DMS53 treated with DMSO at 0.1 percent for 48 hours (cell line): Measurements from ENCODE around the gene ARNT2.
"Not testable (repeated sequence)": the region's sequence is repeated elsewhere in the genome, so short reads cannot be mapped to it uniquely, and the experiment has no call there.

ENCODE experiments used
- DNase-seq: peaks from one replicate; lab custom pipeline; 2025; ENCODE audit not compliant: unreplicated experiment; lab: John Stamatoyannopoulos, UW

The ARNT2 gene

DNA sequence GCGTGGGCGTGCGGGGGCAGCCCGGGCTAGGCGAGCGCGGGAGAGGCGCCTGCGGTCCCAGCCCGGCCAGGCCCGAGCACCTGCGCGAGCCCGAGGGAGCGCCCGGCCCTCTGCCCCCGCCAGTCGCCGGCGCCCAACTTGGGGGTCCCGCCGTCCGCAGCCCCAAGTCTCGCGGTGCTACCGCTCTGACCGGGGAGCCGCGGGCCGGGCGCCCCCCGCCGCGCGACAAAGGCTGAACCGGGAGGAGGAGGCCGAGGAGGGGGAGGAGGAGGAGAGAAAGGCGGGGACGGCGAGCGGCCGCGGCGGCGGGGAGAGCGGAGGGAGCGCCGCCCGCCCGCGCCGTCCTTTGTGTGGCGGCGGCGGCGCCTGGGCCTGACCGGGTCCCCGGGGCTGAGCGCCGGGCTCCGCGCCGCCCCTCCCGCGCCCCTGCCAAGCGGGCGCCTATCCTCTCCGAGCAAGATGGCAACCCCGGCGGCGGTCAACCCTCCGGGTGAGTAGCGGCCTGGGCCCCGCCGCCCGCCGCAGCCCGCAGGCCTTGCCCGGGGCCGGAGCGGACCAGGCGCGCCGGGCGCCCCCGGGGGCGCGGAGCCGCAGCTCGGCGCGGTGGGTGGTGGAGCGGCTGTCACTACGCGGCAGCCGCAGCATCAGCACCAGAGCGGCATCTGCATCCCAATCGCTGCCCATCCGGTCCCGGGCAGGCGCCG is at the start of gene ARNT2:
Gene ARNT2 (plus strand): TSS at position 326 of the 704 bp plus-strand sequence. CDS start 134 bp downstream, at position 460.
- no peak for DNase-seq

DNA sequence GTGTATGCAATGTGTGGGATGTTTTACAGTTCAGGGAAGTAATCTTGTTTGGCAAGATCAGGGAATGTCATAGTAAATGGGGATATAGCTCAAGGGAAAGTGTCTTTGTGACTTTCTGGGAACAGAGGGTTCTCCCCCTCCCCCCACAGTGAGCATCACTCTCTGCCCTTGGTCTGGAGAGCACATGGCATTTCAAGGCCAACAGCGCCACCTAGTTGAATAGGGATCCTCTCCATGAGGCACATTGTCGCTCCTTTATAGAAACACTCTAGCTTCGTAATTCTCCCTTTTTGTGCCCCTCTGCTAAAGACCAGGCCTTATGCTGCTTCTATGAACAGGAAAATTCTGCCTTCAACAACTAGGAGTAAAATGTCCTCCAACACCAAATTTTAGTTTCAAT is 37.1 kb upstream of the ARNT2 start:
- peak; percentile 23 for DNase-seq

- no peak for DNase-seq
Measured at GRCh38 chr15:80367661-80368060, 36.5 kb upstream of the ARNT2 start.

DNA sequence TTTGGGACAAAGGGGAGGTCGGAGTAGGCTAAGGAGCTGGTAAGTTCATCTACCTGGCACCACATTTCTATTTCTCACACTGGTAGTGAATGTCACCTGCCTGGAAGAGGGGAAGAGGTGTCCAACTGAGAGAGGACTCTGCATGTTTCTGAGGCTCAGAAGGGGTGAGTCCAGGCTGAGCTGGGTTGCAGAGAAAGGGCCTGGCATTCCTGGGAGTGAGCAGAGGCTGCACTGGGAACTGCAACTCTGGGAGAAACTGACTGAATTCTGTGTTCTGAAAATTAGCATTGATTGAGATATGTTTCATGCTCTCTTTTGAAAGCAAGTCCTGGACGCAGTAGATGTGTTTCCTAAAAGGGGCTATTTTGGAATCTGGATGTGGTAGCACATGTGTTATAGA is 32.3 kb upstream of the ARNT2 start:
- DNase-seq, result no peak

DNA sequence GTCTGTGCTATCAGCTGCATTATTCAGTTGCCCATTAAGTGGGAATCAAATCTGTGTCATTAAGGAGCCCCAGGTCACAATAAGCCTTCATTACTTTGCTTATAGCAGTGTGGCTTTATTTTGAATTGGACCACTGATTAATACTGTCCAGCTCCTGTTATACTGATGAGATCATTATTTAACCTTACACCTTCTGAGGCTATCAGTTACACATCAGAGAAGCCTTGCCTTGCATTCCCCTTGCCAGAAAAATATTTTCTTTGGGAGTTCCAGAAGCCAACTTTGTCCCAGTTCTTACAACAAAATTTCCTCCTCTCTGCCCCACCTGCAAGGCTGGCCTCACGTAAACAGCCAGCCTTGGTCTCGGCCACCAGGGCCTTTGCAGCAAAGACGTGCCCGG is 29.7 kb upstream of the ARNT2 start:
- no peak for DNase-seq

DNA sequence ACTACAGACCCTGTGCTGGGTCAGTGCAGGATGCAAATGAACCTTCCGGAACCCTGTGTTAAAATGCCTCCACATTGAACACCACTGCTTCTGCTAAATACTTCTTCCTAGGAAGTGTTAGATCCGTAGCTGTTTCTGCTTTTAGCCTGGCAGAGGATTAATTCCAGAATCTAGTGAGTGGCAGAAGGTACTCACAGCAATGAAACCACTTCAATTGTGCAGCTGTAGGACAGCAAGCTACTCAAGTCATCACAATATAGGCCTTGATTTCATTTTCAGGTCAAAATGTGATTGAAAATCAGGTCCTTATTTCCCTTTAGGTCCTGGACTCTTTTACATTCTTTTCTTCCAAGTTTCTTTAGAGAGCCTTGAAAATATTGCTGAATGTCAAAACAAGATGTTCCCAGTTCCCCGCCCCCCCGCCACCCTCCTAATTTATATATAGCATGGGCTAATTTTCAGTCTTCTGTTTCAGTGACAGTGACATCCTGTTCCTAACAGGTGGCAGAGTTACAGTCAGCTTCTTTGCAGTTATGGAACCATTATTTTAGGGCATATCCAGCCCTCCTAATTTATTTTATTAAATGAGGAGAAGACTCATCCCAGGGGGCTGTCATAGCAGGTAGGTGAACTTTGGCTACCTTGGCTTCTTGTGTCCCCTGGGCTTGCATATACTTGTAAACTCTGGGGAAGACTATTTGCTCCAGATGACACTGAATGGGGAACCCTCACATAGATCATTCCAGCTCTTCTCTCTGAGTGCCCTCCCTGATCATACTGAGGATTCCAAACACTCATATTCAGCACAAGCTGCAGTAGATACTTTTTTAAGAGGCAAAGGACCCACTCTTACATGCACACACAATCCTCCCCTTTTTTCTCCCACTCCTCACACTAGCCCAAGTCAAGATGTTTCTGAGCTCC is 28.0 kb upstream of the ARNT2 start:
- no peak for DNase-seq

DNA sequence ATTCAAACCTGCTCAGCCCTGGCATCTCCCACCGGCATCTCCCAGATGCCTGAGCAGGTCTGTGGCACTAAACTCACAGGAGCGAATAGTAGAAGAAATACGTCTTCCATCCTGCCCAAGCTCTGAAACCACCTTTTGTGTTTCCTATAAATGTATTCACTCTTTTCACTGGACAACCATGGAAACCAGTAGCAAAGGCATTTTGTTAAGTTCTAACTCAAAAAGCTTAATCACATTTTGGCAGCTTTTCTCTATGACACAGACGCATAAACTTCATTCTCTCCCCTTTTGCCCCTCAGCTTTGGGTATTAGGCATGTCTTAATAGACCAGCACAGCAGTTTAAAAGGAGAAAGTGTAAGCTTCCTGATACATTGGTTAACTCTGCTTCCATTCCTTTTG is 24.5 kb upstream of the ARNT2 start:
- no peak for DNase-seq

DNA sequence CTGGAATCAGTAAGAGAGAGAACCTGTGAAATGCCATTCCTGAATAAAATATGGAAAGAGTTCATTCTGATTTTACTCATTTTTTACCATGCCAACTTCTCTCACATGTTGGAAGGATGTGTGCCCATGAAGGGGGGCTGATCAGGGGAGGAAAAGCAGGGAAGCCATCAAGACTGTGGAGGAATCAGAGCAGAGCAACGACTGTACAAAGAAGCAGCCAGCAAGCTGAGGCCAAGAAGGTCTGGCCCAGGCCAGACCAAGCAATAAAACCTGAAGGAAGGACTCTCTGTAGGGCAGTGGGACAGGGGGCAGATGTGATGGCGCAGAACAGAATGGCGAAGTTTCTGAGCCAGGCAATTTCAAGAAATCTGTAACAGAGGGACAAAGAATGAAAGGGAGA is 24.0 kb upstream of the ARNT2 start:
- DNase-seq, result no peak

- DNase-seq, result no peak
Measured at GRCh38 chr15:80382285-80382684, 21.9 kb upstream of the ARNT2 start.

GRCh38 chr15:80384432-80384831 is 19.8 kb upstream of the ARNT2 start:
- DNase-seq, result no peak

DNA sequence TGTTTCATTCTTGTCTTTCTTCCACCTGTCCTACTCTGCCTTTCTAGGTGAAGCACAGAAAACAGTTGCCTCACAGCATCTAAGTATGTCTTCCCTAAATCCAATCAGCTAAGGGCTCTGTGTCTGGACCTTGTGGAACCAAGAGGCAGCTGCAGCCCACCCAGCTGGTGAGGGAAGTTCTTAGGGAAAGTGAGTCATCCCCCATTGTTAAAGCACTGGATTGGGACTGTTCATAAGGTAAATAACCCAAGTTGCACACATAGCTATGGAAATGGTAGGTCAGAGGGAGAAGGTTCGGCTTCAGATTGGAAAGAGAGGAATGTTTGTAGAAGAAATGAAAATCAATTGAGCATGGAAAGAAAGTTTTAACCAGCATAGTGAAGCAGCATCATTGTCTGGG is 18.0 kb upstream of the ARNT2 start:
- no peak for DNase-seq

- DNase-seq, result no peak
Measured at GRCh38 chr15:80388326-80388725, 15.9 kb upstream of the ARNT2 start.

DNA sequence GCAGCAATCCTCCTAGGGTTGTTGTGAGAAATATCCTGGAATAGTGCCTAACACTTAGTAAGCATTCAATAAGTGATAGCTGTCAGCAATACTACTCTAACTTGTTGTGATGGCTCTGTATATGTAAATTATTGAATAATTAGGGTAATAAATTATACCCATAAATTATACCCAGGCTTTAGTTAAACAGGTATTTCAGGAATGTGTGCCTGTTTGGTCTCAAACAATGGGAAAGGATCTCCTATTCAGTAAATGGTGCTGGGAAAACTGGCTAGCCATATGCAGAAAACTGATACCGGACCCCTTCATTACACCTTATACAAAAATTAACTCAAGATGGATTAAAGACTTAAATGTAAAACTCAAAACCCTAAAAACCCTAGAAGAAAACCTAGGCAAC is 14.8 kb upstream of the ARNT2 start:
- no peak for DNase-seq

DNA sequence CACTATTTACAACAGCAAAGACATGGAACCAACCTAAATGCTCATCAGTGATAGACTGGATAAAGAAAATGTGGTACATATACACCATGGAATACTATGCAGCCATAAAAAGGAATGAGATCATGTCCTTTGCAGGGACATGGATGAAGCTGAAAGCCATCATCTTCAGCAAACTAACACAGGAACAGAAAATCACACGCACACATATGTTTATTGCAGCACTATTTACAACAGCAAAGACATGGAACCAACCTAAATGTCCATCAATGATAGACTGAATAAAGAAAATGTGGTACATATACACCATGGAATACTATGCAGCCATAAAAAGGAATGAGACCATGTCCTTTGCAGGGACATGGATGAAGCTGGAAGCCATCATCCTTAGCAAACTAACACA is 13.2 kb upstream of the ARNT2 start:
- DNase-seq, result not testable (repeated sequence)

DNA sequence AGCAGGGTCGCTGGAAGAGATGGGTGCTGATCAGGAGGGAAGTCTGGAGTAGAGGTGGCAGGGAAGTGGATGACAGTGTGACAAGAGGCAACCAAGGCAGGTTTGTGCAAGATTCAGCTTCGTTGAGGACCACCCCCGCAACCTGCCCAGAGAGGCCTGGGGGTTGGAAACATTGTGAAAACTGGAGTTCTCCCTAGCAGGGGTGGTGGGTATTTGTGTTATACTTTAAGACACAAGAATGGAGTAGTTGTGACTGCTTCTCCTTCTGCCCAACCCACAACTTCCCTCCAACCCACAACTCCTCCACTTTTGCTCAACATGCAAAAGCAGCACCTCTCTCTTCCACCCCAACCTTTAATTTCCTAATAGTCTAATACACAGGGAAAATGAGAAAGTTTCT is 8.6 kb upstream of the ARNT2 start:
- DNase-seq, result no peak

- DNase-seq, result no peak
Measured at GRCh38 chr15:80396096-80396495, 8.1 kb upstream of the ARNT2 start.

- DNase-seq, result no peak
Measured at GRCh38 chr15:80399508-80399907, 4.7 kb upstream of the ARNT2 start.

- no peak for DNase-seq
Measured at GRCh38 chr15:80401456-80401855, 2.7 kb upstream of the ARNT2 start.

GRCh38 chr15:80402339-80402738 is 1.8 kb upstream of the ARNT2 start:
- DNase-seq, result no peak

- no peak for DNase-seq
Measured at GRCh38 chr15:80403712-80404056, 498 bp upstream of the ARNT2 start.

DNA sequence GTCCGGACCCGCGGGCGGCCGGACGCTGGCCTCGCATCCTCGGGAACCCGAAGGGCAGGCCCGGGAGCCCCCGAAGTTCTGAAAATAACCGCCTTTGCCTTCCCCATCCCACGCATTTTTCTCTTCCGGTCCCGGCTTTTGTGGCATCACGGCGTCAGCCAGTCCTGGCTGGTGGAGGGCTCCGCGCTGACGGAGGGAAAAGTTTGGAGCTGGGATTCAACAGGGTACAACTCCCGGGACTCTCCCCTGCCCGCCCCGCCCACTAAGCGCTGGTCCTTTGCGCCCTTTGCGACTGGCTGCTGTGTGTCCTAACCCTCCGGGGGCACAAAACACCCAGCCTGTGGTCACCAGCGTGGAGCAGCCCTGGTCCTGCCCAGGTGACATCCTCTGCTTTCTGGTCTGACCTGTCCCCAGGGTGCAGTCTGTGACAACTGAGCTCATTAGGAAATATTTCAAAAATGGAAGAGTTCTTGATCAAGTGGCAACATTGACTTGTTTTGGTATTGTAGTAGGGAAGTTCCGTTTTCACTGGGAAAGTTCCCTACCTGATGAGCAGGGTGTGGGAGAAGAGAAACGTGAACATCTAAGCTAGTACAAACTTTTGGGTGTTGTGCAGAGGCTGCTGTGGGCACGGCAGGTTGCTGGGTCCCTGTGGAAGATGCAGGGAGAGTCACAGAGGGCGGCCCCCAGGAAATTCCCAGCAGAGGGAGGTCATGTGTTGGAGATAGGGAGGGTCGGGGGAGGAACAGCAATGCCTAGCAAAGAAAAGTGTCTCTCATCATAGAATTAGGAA is 775 bp downstream of the ARNT2 start:
- no peak for DNase-seq

GRCh38 chr15:80405554-80405850 is 1.3 kb downstream of the ARNT2 start:
- no peak for DNase-seq
